ENCODE measurements around the gene ZNF70. TPM values are rescaled to one million over a fixed set of nuclear protein-coding genes. Genes with fewer than 3 reads are reported as not detected.

ZNF70 gene
- total and polyA plus RNA-seq, 9 of the 15 experiments (the other 6 are each of a cell fraction or from before 2014, with no cell fraction given): 0.14 to 3.3 (median 1.4) TPM

DNA sequence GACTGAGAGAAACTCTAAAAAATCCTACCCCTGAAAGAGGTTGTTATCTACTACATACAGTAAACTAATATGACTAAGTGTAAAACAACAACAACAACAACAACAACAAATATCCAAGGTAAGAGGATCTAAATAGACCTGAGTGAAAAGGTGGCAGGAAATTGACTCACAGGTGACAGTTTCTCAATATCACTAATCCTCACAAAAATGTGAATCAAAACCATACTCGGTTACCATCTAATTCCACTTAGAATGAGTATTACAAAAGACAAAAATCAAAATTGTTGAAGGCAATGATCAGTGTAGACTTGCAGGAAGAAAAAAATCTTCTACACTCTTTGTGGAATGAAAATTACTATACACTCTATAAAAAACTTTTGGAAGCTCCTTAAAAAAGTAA, 42.6 kb downstream of the ZNF70 start:
- Histone ChIP-seq H2AFZ (ENCODE audit: low read depth, low read length) (no peak overlapping the region), H3K4me2 (ENCODE audit: insufficient read depth, low read length) (no peak overlapping the region), H3K36me3 (ENCODE audit: control insufficient read depth, insufficient read depth, low read length) (peaks cover 91% of the 10 kb centered on the region), H3K4me1 (replicated peaks in 1 of 2; ENCODE audit: control insufficient read depth in 2 of 2, insufficient read depth in 2 of 2, low read length in 2 of 2) (no peaks in the 10 kb centered on the region), H3K79me2 (ENCODE audit: control insufficient read depth, insufficient read depth, low read length) (peaks cover 4% of the 10 kb centered on the region; the same call in 2 of the 3 replicates), H4K20me1 (replicated peaks; ENCODE audit: control insufficient read depth, insufficient read depth, low read length) (no peaks in the 10 kb centered on the region), H3K9me3 (replicated peaks; ENCODE audit: control insufficient read depth, insufficient read depth, low read depth, low read length) (no peaks in the 10 kb centered on the region), H3K27ac (ENCODE audit: extremely low read depth, low read depth, low read length) (no peak overlapping the region), H3K9me1 (ENCODE audit: control insufficient read depth, insufficient read depth, low read length) (no peaks in the 10 kb centered on the region), H3K4me3 (no peak overlapping the region), H3K9ac (ENCODE audit: insufficient read depth in 1 of 2, low read depth in 2 of 2, low read length in 2 of 2) (no peak overlapping the region), H3K27me3 (ENCODE audit: control insufficient read depth in 2 of 2, insufficient read depth in 2 of 2, low read length in 2 of 2) (no peaks in the 10 kb centered on the region)
- ChIA-PET POLR2A (no interaction called here), CTCF (ENCODE audit: low intra/inter-chr PET ratio) (no interaction called here)
- FAIRE-seq (no peak), ATAC-seq (no peak), DNase-seq (ENCODE audit: extremely low read depth in 1 of 4, low spot score in 3 of 4) (no peak)
- intact Hi-C loops (cut with micrococcal nuclease): no loop called here
- in situ Hi-C loops (cut with MboI): no loop called here
- BruUV-seq (replicated peaks): no TSS peak
- 76% methylated on average over 1 of the region's 1 CpG for WGBS (ENCODE audit: insufficient coverage, low coverage, missing lambda C conversion rate)
- TF ChIP-seq ZNF133 (CRISPR knock-in tag; IDR thresholded peaks at IDR 0.05): no peak
- no peak for TF ChIP-seq HMG20A (CRISPR knock-in tag; conservative IDR thresholded peaks at IDR 0.05)
- no peak for TF ChIP-seq JUNB (CRISPR knock-in tag; conservative IDR thresholded peaks at IDR 0.05)
- no peak for TF ChIP-seq IRF2 (CRISPR knock-in tag; IDR thresholded peaks at IDR 0.05)
- TF ChIP-seq NR0B1 (IDR thresholded peaks at IDR 0.05; ENCODE audit: partially characterized antibody): no peak
- no peak for TF ChIP-seq PTBP1 (IDR thresholded peaks at IDR 0.05; ENCODE audit: low read depth, low read length)
- TF ChIP-seq HDAC2 (IDR thresholded peaks at IDR 0.05): no peak
- TF ChIP-seq, protein P1, sequence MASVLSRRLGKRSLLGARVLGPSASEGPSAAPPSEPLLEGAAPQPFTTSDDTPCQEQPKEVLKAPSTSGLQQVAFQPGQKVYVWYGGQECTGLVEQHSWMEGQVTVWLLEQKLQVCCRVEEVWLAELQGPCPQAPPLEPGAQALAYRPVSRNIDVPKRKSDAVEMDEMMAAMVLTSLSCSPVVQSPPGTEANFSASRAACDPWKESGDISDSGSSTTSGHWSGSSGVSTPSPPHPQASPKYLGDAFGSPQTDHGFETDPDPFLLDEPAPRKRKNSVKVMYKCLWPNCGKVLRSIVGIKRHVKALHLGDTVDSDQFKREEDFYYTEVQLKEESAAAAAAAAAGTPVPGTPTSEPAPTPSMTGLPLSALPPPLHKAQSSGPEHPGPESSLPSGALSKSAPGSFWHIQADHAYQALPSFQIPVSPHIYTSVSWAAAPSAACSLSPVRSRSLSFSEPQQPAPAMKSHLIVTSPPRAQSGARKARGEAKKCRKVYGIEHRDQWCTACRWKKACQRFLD (CRISPR knock-in tag; IDR thresholded peaks at IDR 0.05): no peak
- TF ChIP-seq TGIF2 (CRISPR knock-in tag; IDR thresholded peaks at IDR 0.05): no peak
- no peak for TF ChIP-seq RBM15 (IDR thresholded peaks at IDR 0.05; ENCODE audit: insufficient read depth, low read length)
- TF ChIP-seq ETV5 (CRISPR knock-in tag; IDR thresholded peaks at IDR 0.05; ENCODE audit: low read depth): no peak
- TF ChIP-seq, protein P2, sequence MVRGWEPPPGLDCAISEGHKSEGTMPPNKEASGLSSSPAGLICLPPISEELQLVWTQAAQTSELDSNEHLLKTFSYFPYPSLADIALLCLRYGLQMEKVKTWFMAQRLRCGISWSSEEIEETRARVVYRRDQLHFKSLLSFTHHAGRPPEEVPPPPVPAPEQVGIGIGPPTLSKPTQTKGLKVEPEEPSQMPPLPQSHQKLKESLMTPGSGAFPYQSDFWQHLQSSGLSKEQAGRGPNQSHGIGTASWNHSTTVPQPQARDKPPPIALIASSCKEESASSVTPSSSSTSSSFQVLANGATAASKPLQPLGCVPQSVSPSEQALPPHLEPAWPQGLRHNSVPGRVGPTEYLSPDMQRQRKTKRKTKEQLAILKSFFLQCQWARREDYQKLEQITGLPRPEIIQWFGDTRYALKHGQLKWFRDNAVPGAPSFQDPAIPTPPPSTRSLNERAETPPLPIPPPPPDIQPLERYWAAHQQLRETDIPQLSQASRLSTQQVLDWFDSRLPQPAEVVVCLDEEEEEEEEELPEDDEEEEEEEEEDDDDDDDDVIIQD (CRISPR knock-in tag; IDR thresholded peaks at IDR 0.05): no peak
- no peak for TF ChIP-seq CBFB (CRISPR knock-in tag; IDR thresholded peaks at IDR 0.05)

All from K562 (cell line).